Upper lobe of left lung (tissue), 4 donors: ENCODE data around the gene LRRC31.

Experiments
- CTCF ChIP-seq, 6 experiments: fragments of 450-650 bp in 4 of 6; fragments of 200-600 bp in 2 of 6; sonication (generic) in 2 of 6; IDR thresholded peaks; one replicate each; pipeline ENCODE4 v1.5.1; 2016 to 2019; ENCODE audit warnings: antibody characterized with exemption in 6 of 6
- POLR2A ChIP-seq, 4 donors: fragments of 450-650 bp; IDR thresholded peaks; one replicate each; pipeline ENCODE4 v1.5.1; 2016 to 2017; ENCODE audit warnings: antibody characterized with exemption in 4 of 4, mild to moderate bottlenecking in 2 of 4
- POLR2AphosphoS5 ChIP-seq, 2 donors: sonication (generic); formaldehyde crosslinking; IDR thresholded peaks; one replicate each; pipeline ENCODE4 v1.5.1; 2017; ENCODE audit warnings: antibody characterized with exemption in 2 of 2

- TF ChIP-seq CTCF (IDR thresholded peaks at IDR 0.05) (no peak), POLR2AphosphoS5 (IDR thresholded peaks at IDR 0.05) (no peak), POLR2A (IDR thresholded peaks at IDR 0.05) (no peak)
Observed at GRCh38 chr3:169914321-169914720, 44.6 kb upstream of the LRRC31 start.
